Ovary (tissue), 3 donors: Measurements from ENCODE around the gene GNG7.

Experiments
- CTCF ChIP-seq, 3 donors: fragments of 450-650 bp in 2 of 3; fragments of 200-600 bp in 1 of 3; IDR thresholded peaks; one replicate each; pipeline versions ENCODE4 v1.5.1 to v1.8.0; 2016 to 2022; ENCODE audit warnings: antibody characterized with exemption in 3 of 3, mild to moderate bottlenecking in 1 of 3
- POLR2A ChIP-seq: fragments of 450-650 bp; IDR thresholded peaks from one replicate; pipeline ENCODE4 v1.6.1; 2017; ENCODE audit warnings: antibody characterized with exemption, mild to moderate bottlenecking, moderate library complexity
- donor health status: DM: no; HTN: no; CAD: no.

GRCh38 chr19:2574971-2575630 is 127.4 kb downstream of the GNG7 start:
- TF ChIP-seq POLR2A, result no peak
- TF ChIP-seq CTCF (IDR thresholded peaks at IDR 0.05), result no peak
